Left ventricle myocardium inferior (tissue), 1 donor: Measurements from ENCODE around the gene PPP6C. TPM values are rescaled to one million over a fixed set of nuclear protein-coding genes. Genes with fewer than 3 reads are reported as not detected.

Experiments used
- DNase-seq: peaks from one replicate; pipeline ENCODE4 v3.0.0-alpha.2; 2020
- H3K27ac ChIP-seq: fragments of 200-600 bp; replicated peaks from 2 replicates; pipeline ENCODE4 v1.8.0; 2021
- H3K27me3 ChIP-seq: fragments of 200-600 bp; 2 replicates; pipeline ENCODE4 v1.8.0; 2021; ENCODE audit warnings: low read depth
- H3K36me3 ChIP-seq: fragments of 200-600 bp; 2 replicates; pipeline ENCODE4 v1.8.0; 2021
- H3K4me1 ChIP-seq: fragments of 200-600 bp; 2 replicates; pipeline ENCODE4 v1.8.0; 2021
- H3K4me3 ChIP-seq: fragments of 200-600 bp; 2 replicates; pipeline ENCODE4 v1.8.0; 2021; ENCODE audit warnings: mild to moderate bottlenecking, moderate library complexity
- H3K9me3 ChIP-seq: fragments of 200-600 bp; replicated peaks from 2 replicates; pipeline ENCODE4 v1.8.0; 2021
- intact Hi-C: fragments of 100-400 bp; cut with micrococcal nuclease; formaldehyde crosslinking; loops from one replicate; pipeline ENCODE4 v1.11.0; 2022
- total RNA-seq: library from RNA; stranded (reverse); fragmentation: NEBNext Ultra II Directional; extraction: Animal tissue kit (Norgen Biotek cat#: 25700); gene quantifications from one replicate; pipeline ENCODE4 v1.2.1, GENCODE V29; 2021
- TF ChIP-seq, protein P1 (sequence below): fragments of 200-600 bp; IDR thresholded peaks from 2 replicates; pipeline ENCODE4 v1.8.0; 2021; ENCODE audit warnings: antibody characterized with exemption, mild to moderate bottlenecking, borderline replicate concordance
- donor health status: DM: no; HTN: yes; CAD: no; lungs with severe emphysema.

PPP6C gene
- total RNA-seq, 1 donor from 2014 or later = 36.4 TPM

DNA sequence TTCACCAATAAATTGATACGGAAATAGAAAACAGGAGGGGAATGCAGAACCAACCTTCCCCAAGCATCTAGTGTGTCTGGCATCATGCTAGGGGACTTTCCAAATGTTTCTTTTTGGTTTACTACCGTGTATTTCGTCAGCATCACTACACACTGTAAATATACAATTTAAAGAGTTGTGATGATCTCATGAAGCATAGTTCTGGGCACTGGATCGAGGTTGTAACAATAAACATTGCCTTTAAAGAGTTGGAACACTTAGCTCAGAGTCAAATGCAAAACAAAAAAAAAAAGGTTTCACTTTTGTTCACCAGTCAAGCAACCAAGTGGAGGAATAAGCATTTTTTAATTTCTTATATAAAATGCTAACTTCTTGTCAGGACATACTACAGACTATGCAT, 43.4 kb downstream of the PPP6C start:
- intact Hi-C loops = no loop called here
- H3K9me3 ChIP-seq = no peaks in the 10 kb centered on the region
- peaks cover 23% of the 10 kb centered on the region for H3K36me3 ChIP-seq
- TF ChIP-seq, protein P1, sequence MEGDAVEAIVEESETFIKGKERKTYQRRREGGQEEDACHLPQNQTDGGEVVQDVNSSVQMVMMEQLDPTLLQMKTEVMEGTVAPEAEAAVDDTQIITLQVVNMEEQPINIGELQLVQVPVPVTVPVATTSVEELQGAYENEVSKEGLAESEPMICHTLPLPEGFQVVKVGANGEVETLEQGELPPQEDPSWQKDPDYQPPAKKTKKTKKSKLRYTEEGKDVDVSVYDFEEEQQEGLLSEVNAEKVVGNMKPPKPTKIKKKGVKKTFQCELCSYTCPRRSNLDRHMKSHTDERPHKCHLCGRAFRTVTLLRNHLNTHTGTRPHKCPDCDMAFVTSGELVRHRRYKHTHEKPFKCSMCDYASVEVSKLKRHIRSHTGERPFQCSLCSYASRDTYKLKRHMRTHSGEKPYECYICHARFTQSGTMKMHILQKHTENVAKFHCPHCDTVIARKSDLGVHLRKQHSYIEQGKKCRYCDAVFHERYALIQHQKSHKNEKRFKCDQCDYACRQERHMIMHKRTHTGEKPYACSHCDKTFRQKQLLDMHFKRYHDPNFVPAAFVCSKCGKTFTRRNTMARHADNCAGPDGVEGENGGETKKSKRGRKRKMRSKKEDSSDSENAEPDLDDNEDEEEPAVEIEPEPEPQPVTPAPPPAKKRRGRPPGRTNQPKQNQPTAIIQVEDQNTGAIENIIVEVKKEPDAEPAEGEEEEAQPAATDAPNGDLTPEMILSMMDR = no peak
- no peak overlapping the region for H3K4me3 ChIP-seq
- H3K27me3 ChIP-seq = no peaks in the 10 kb centered on the region
- peaks cover 24% of the 10 kb centered on the region for H3K4me1 ChIP-seq
- DNase-seq = no peak
- H3K27ac ChIP-seq = no peak overlapping the region

DNA sequence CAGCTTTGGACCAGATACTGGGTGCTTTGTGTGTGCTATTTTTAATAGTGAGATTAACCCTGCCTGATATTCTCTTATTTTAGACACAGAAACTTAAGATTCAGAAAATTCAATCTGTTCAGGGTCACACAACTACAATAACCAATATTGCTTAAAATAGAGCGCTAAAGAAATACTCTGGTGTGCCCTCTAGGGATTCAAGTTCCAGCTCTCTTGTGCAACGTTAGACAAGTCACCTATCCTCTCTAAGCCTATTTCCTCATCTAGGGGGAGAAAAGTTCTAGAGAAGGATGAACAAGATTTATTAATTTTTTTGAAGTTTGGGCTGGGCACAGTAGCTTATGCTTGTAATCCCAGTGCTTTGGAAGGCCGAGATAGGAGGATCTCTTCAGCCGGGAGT, 44.2 kb downstream of the PPP6C start:
- no peak for DNase-seq
- no peaks in the 10 kb centered on the region for H3K27me3 ChIP-seq
- H3K27ac ChIP-seq = no peak overlapping the region
- peaks cover 15% of the 10 kb centered on the region for H3K36me3 ChIP-seq
- intact Hi-C loops = no loop called here
- TF ChIP-seq, protein P1 = no peak
- H3K4me1 ChIP-seq = peaks cover 24% of the 10 kb centered on the region
- no peaks in the 10 kb centered on the region for H3K9me3 ChIP-seq
- H3K4me3 ChIP-seq = no peak overlapping the region

DNA sequence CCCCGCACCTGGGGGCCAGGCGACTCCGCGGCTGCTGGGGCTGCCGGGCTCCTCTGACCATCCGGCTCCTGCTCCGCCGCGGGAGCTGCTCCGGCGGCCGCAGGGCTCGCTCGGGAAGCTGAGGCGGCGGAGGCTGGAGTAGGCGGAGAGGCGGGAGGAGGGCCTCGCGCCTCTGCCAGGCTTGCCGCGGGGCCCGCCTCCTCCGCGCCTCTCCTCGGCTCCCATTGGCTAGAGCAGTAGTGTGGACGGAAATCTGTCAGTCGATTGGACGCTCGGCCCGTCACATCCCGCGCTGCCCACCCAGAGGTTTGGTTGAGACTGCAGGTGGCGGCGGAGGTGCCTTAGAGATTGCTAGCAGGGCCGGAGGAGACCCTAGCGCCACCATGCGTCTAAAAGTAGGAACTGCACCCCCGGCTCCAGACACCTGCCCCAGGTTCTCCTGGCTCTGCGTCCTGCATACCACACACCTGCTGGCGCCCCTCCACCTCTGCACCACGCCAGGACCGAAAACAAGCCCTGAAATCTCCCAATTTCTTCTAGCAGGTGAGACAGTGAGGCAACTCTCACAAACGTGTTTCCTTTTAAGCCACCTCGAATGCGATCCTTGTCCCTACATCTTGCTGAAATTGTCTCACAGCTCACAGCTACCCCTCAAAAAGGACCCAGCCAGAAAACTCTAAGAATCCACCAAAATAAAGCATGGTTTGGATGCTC, 46.1 kb downstream of the PPP6C start, which contains the start of gene SCAI:
Gene SCAI (minus strand): TSS at position 152 of the 714 bp plus-strand sequence. CDS start 91 bp downstream, at position 61.
- no peaks in the 10 kb centered on the region for H3K27me3 ChIP-seq
- peak within 1 kb of the TSS; percentile 80 for H3K4me3 ChIP-seq
- no peaks in the 10 kb centered on the region for H3K36me3 ChIP-seq
- TF ChIP-seq, protein P1 = peak; percentile 99
- peak; percentile 99 for DNase-seq
- peaks cover 19% of the 10 kb centered on the region for H3K4me1 ChIP-seq
- intact Hi-C loops = no loop called here
- no peaks in the 10 kb centered on the region for H3K9me3 ChIP-seq
- peak within 1 kb of the TSS; percentile 65 for H3K27ac ChIP-seq

GRCh38 chr9:125142560-125143376, 46.8 kb downstream of the PPP6C start:
- no peak for DNase-seq
- H3K9me3 ChIP-seq = no peaks in the 10 kb centered on the region
- H3K27ac ChIP-seq = peak overlapping the region; percentile 65
- intact Hi-C loops = no loop called here
- no peaks in the 10 kb centered on the region for H3K27me3 ChIP-seq
- peak overlapping the region; percentile 80 for H3K4me3 ChIP-seq
- TF ChIP-seq, protein P1 = no peak
- H3K4me1 ChIP-seq = peaks cover 19% of the 10 kb centered on the region
- no peaks in the 10 kb centered on the region for H3K36me3 ChIP-seq

DNA sequence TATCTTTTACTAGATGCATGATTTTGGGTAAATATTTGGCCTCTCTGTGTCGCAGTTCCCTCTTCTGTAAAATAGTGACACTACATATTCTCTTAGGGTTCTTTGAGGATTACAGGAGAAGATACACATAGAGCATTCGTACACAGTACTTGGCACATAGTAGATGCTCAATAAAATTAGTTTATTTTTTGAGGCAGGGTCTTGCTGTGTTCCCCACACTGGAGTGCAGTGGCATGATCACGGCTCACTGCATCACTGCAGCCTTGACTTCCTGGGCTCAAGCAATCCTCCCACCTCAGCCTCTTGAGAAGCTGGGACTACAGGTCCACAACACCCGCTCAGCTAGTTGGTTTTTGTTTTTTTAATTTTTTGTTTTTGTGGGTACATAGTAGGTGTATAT, 47.9 kb downstream of the PPP6C start:
- TF ChIP-seq, protein P1 = no peak
- DNase-seq = no peak
- intact Hi-C loops = no loop called here

More for the DNA sequence above, 47.9 kb downstream of the PPP6C start:
- Histone ChIP-seq H3K36me3 (no peaks in the 10 kb centered on the region), H3K27me3 (no peaks in the 10 kb centered on the region), H3K4me1 (peaks cover 19% of the 10 kb centered on the region), H3K27ac (no peak overlapping the region), H3K4me3 (no peak overlapping the region), H3K9me3 (no peaks in the 10 kb centered on the region)
